Fibroblast of mammary gland (primary cell): Measurements from ENCODE around the gene CD55.
A peak's percentile ranks its signal among the peaks of the same experiment; 100 is the strongest.

ENCODE experiments used
- DNase-seq: peaks from one replicate; pipeline ENCODE4 v3.0.0-alpha.2; 2010; ENCODE audit warnings: low read depth
- H3K4me3 ChIP-seq: 2 replicates; pipeline ENCODE4 v1.5.1; 2011; ENCODE audit warnings: low read depth, mild to moderate bottlenecking, low read length, moderate library complexity; ENCODE audit not compliant: control insufficient read depth
- TF ChIP-seq, protein P1 (sequence below): conservative IDR thresholded peaks from 2 replicates; pipeline ENCODE4 v1.5.1; 2011; ENCODE audit warnings: low read depth, low read length, inconsistent platforms; ENCODE audit not compliant: control insufficient read depth, insufficient read depth

CD55 gene

GRCh38 chr1:207342332-207342731 is 20.9 kb downstream of the CD55 start:
- H3K4me3 ChIP-seq = no peak overlapping the region
- peak; percentile 32 for DNase-seq
- TF ChIP-seq, protein P1, sequence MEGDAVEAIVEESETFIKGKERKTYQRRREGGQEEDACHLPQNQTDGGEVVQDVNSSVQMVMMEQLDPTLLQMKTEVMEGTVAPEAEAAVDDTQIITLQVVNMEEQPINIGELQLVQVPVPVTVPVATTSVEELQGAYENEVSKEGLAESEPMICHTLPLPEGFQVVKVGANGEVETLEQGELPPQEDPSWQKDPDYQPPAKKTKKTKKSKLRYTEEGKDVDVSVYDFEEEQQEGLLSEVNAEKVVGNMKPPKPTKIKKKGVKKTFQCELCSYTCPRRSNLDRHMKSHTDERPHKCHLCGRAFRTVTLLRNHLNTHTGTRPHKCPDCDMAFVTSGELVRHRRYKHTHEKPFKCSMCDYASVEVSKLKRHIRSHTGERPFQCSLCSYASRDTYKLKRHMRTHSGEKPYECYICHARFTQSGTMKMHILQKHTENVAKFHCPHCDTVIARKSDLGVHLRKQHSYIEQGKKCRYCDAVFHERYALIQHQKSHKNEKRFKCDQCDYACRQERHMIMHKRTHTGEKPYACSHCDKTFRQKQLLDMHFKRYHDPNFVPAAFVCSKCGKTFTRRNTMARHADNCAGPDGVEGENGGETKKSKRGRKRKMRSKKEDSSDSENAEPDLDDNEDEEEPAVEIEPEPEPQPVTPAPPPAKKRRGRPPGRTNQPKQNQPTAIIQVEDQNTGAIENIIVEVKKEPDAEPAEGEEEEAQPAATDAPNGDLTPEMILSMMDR = no peak

GRCh38 chr1:207343675-207344074 is 22.2 kb downstream of the CD55 start:
- TF ChIP-seq, protein P1 = no peak
- no peak overlapping the region for H3K4me3 ChIP-seq
- DNase-seq = no peak

- TF ChIP-seq, protein P1 = no peak
- no peak overlapping the region for H3K4me3 ChIP-seq
- no peak for DNase-seq
Observed at GRCh38 chr1:207344221-207344620, 22.7 kb downstream of the CD55 start.

DNA sequence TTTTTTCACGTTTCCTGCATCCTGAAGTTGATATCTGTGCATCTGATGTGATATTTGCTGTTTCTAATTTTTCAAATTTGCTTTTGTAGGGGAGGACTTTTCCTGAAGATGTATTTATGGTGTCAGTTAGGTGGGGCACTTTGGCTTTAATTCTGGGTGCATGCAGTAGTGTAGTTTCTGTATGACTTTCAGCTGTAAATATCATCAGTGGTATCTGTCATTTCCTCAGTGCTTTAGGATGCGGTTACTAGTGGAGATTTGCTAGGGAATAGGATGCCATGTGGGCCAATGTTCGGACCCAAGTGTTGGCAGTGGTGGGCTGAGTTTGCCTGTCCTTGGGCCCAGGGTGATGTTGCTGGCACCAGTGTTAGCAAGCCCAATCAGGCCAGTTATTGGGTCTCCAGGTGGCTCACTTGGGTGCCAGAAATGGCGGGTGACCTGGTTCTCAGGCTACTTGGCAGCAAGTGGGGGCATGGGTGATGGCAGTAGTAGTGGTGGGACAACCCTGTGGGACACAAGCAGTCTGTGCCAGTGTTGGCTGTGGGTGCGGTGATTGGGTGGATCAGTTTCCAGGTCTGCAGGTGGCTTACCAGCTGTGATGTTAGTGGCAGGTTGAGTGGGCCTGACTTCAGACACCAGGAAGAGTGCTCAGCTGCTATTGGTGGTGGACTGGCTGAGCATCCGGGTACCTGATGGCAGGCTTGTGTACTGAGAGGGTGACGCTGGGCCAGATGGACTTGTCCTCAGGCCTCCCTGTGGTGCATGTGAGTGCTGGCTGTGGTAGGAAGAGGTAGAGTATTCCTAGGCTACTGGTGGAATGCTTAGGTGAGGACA is 24.4 kb downstream of the CD55 start:
- TF ChIP-seq, protein P1 = no peak
- DNase-seq = no peak

DNA sequence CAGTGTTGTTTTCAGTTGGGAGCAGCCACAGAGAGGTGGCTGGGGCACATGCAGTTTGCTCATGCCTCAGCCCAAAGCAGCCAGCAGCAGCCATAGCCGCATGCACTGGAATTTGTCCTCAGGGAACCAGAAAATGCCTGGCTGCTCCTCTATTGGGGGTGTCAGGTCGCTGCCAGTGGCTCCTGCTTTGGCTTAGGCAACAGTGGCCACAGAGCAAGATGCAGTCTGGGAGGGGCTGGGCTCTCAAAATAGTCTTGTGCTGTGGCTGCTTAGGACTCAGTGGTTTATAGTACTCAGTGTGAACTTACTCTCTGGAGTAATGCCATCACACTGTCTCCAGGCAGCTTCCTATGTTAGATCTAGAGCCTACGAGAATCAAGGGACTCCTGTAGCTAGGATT is 25.0 kb downstream of the CD55 start:
- DNase-seq = no peak
- TF ChIP-seq, protein P1 = no peak
- no peak overlapping the region for H3K4me3 ChIP-seq

More for the DNA sequence above, 24.4 kb downstream of the CD55 start:
- H3K4me3 ChIP-seq = no peak overlapping the region

DNA sequence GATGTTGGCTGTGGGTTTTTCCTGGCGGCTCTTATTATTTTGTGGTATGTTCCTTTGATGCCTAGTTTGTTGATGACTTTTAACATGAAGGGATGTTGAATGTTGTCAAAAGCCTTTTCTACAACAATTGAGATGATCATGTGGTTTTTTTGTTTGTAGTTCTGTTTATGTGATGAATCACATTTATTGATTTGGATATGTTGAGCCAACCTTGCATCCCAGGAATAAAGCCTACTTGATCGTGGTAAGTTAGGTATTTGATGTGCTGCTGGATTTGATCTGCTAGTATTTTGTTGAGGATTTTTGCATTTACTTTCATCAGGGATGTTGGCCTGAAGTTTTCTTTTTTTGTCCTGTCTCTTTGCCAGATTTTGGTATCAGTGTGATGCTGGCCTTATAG is 28.5 kb downstream of the CD55 start:
- TF ChIP-seq, protein P1 = no peak
- H3K4me3 ChIP-seq = no peak overlapping the region
- no peak for DNase-seq

DNA sequence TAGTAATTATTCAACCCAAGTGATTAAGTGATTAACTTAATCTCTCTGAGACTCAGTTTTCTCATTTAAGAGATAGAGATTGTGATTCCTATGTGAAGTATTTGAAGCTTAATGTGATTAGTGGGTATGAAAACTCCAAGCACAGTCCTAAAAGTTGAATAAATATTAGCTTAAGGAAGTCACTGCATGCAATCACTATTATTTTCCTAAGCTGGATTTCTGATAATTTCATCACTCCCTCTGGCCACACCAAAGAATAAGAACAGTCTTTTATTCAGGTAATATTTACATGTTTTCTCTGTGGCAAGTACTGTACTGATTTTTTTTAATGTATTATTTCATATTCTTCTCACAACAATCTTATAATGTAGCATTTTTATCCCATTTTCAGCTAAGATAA is 31.1 kb downstream of the CD55 start:
- TF ChIP-seq, protein P1 = no peak
- H3K4me3 ChIP-seq = no peak overlapping the region
- no peak for DNase-seq
